Measurements from ENCODE around the gene HRCT1. TPM values are rescaled to one million over a fixed set of nuclear protein-coding genes. Genes with fewer than 3 reads are reported as not detected.

The HRCT1 gene
- total and polyA plus RNA-seq, 2 donors (not counting 3 experiments of a cell fraction or from before 2014, with no cell fraction given) = 1.2 to 7.0 TPM

DNA sequence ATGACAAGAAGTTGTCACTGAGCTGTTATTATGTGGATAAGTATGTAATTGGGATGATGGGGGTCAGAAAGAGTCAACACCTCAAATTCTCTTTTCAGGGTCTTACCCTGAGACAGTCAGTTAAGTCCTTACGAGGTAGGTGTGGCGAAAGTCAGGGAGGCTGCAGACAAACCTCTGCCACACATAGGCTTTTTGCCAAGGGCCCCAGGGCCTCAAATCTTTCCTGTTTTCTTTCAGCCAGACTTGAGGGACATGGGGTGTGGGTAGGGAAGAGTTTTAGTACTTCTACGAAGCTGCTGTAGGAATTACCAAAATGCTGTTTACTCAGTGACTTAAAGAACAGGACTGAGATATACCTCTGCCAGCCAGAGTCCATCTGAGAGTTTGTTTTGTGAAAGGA lies 38.2 kb downstream of the HRCT1 start:
- Histone ChIP-seq H3K79me2 (ENCODE audit: control insufficient read depth, insufficient read depth, low read length) (no peaks in the 10 kb centered on the region), H3K4me2 (ENCODE audit: insufficient read depth, low read length) (no peak overlapping the region), H3K36me3 (ENCODE audit: control insufficient read depth in 2 of 2, extremely low read depth in 1 of 2, insufficient read depth in 2 of 2, low read length in 2 of 2) (no peaks in the 10 kb centered on the region), H4K20me1 (replicated peaks; ENCODE audit: control insufficient read depth, extremely low read depth, insufficient read depth, low read length) (no peaks in the 10 kb centered on the region), H3K9me1 (replicated peaks; ENCODE audit: control insufficient read depth, extremely low read depth, insufficient read depth, low read length) (no peaks in the 10 kb centered on the region), H3K4me3 (replicated peaks in 1 of 3; ENCODE audit: insufficient read depth in 1 of 3, low read depth in 1 of 3, low read length in 3 of 3) (no peak overlapping the region), H3K27ac (ENCODE audit: insufficient read depth, low read depth, low read length) (no peak overlapping the region), H3K4me1 (ENCODE audit: control insufficient read depth, extremely low read depth, insufficient read depth, low read length) (peaks cover 14% of the 10 kb centered on the region), H3K9ac (replicated peaks; ENCODE audit: extremely low read depth, insufficient read depth, low read length) (no peak overlapping the region), H3K9me3 (replicated peaks; ENCODE audit: control insufficient read depth, insufficient read depth, low read length) (no peaks in the 10 kb centered on the region), H3K27me3 (ENCODE audit: control insufficient read depth in 2 of 2, insufficient read depth in 2 of 2, low read length in 2 of 2) (no peaks in the 10 kb centered on the region), H2AFZ (ENCODE audit: low read depth, low read length) (peak overlapping the region; percentile 20)
- DNase-seq (ENCODE audit: low read depth, low spot score) (no peak), FAIRE-seq (no peak)
- dilution Hi-C loops (cut with MboI; ENCODE audit: extremely low pct_ligation_motif_present, low sequenced_read_pairs) = no loop called here
- POLR2A ChIA-PET = interaction anchor here (0.8 kb wide), 1 partner anchor 38 kb away, joined by 6 read pairs; no protein-coding TSS in a partner anchor
- no peak for TF ChIP-seq FOS (IDR thresholded peaks at IDR 0.05; ENCODE audit: borderline replicate concordance, insufficient read depth, low read length)
- intact Hi-C loops (cut with micrococcal nuclease) = loop anchor here (2.0 kb wide), 2 partner anchors 15 to 153 kb away; partner anchors contain the start of gene NPR2
- no TSS peak for BruUV-seq (replicated peaks)
- CTCF ChIA-PET = interaction anchor here (1.2 to 3.9 kb wide), 8 partner anchors 8 to 154 kb away, joined by 3 to 103 read pairs (median 14); partner anchors contain the start of genes HRCT1 and SPAAR

DNA sequence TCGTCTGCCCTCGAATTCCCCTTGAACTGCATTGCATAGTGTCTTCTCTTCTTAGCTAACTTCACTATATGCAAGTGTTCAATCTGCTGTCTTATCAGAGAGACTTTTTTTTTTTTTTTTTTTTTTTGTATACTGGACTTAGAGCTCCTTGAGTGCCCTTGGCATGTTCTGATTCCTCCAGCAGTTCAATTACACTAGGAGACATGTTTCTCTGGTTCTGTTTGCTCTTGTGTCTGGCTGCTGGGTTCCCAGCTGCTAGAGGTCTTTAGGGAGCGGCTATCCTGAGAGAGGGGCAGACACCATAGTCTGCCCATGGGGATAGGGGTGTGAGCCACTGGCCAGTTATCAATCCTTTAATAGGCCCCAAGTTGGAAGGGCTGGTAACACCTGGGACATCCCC lies 38.8 kb downstream of the HRCT1 start:
- Histone ChIP-seq H3K9me1 (replicated peaks; ENCODE audit: control insufficient read depth, extremely low read depth, insufficient read depth, low read length) (no peaks in the 10 kb centered on the region), H3K27ac (ENCODE audit: insufficient read depth, low read depth, low read length) (no peak overlapping the region), H3K4me1 (ENCODE audit: control insufficient read depth, extremely low read depth, insufficient read depth, low read length) (peaks cover 21% of the 10 kb centered on the region), H3K9me3 (replicated peaks; ENCODE audit: control insufficient read depth, insufficient read depth, low read length) (no peaks in the 10 kb centered on the region), H3K9ac (replicated peaks; ENCODE audit: extremely low read depth, insufficient read depth, low read length) (no peak overlapping the region), H3K36me3 (ENCODE audit: control insufficient read depth in 2 of 2, extremely low read depth in 1 of 2, insufficient read depth in 2 of 2, low read length in 2 of 2) (no peaks in the 10 kb centered on the region), H3K4me3 (replicated peaks in 1 of 3; ENCODE audit: insufficient read depth in 1 of 3, low read depth in 1 of 3, low read length in 3 of 3) (no peak overlapping the region), H4K20me1 (replicated peaks; ENCODE audit: control insufficient read depth, extremely low read depth, insufficient read depth, low read length) (no peaks in the 10 kb centered on the region), H3K79me2 (ENCODE audit: control insufficient read depth, insufficient read depth, low read length) (no peaks in the 10 kb centered on the region), H2AFZ (ENCODE audit: low read depth, low read length) (peak overlapping the region; percentile 87), H3K27me3 (ENCODE audit: control insufficient read depth in 2 of 2, insufficient read depth in 2 of 2, low read length in 2 of 2) (no peaks in the 10 kb centered on the region), H3K4me2 (ENCODE audit: insufficient read depth, low read length) (no peak overlapping the region)
- no peak for FAIRE-seq
- DNase-seq (ENCODE audit: low read depth, low spot score) = no peak
- no peak for TF ChIP-seq GATA2 (IDR thresholded peaks at IDR 0.05; ENCODE audit: insufficient read depth, insufficient read length, low read depth, low read length)
- TF ChIP-seq JUN (IDR thresholded peaks at IDR 0.05; ENCODE audit: borderline replicate concordance, insufficient read depth, insufficient read length, low read depth) = no peak
- no peak for TF ChIP-seq POLR2A (IDR thresholded peaks at IDR 0.05; ENCODE audit: low read depth, low read length)
- TF ChIP-seq MYC (IDR thresholded peaks at IDR 0.05; ENCODE audit: low read depth, low read length) = no peak
- TF ChIP-seq, protein P1, sequence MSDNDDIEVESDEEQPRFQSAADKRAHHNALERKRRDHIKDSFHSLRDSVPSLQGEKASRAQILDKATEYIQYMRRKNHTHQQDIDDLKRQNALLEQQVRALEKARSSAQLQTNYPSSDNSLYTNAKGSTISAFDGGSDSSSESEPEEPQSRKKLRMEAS (IDR thresholded peaks at IDR 0.05; ENCODE audit: insufficient read depth, insufficient read length) = no peak
- no peak for TF ChIP-seq FOS (IDR thresholded peaks at IDR 0.05; ENCODE audit: borderline replicate concordance, insufficient read depth, low read length)
- TF ChIP-seq, protein P2, sequence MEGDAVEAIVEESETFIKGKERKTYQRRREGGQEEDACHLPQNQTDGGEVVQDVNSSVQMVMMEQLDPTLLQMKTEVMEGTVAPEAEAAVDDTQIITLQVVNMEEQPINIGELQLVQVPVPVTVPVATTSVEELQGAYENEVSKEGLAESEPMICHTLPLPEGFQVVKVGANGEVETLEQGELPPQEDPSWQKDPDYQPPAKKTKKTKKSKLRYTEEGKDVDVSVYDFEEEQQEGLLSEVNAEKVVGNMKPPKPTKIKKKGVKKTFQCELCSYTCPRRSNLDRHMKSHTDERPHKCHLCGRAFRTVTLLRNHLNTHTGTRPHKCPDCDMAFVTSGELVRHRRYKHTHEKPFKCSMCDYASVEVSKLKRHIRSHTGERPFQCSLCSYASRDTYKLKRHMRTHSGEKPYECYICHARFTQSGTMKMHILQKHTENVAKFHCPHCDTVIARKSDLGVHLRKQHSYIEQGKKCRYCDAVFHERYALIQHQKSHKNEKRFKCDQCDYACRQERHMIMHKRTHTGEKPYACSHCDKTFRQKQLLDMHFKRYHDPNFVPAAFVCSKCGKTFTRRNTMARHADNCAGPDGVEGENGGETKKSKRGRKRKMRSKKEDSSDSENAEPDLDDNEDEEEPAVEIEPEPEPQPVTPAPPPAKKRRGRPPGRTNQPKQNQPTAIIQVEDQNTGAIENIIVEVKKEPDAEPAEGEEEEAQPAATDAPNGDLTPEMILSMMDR (IDR thresholded peaks at IDR 0.05; ENCODE audit: extremely low read depth in 1 of 2, insufficient read depth in 1 of 2, low read depth in 1 of 2, low read length in 2 of 2) = no peak
- TF ChIP-seq EZH2 (IDR thresholded peaks at IDR 0.05; ENCODE audit: borderline replicate concordance, low read depth, low read length, severe bottlenecking) = no peak
- no peak for TF ChIP-seq POLR2AphosphoS5 (IDR thresholded peaks at IDR 0.05; ENCODE audit: insufficient read depth, low read depth, low read length)
- ChIA-PET CTCF (interaction anchor here (1.1 to 3.9 kb wide), 14 partner anchors 8 to 196 kb away, joined by 3 to 103 read pairs (median 11); partner anchors contain the start of genes HRCT1 and SPAAR), POLR2A (interaction anchor here (0.6 to 0.8 kb wide), 2 partner anchors 39 to 455 kb away, joined by 4 to 6 read pairs; no protein-coding TSS in a partner anchor)
- no TSS peak for BruUV-seq (replicated peaks)
- intact Hi-C loops (cut with micrococcal nuclease) (loop anchor here (1.0 to 5.0 kb wide), 5 partner anchors 16 to 154 kb away; partner anchors contain the start of genes FAM221B, NPR2 and TMEM8B), dilution Hi-C loops (cut with MboI; ENCODE audit: extremely low pct_ligation_motif_present, low sequenced_read_pairs) (no loop called here)
